HepG2 (cell line): ENCODE measurements around the gene DIAPH3.

Experiments
- BRCA1 ChIP-seq: sonication (generic); formaldehyde crosslinking; IDR thresholded peaks from 2 replicates; pipeline ENCODE4 v1.4.0; 2020; ENCODE audit warnings: missing genetic modification reagents
- CREM ChIP-seq, 2 experiments: sonication (generic) in 1 of 2; formaldehyde crosslinking in 1 of 2; IDR thresholded peaks; 2 replicates each; pipeline versions ENCODE4 v1.4.0 to v1.6.1; 2016 to 2020; ENCODE audit warnings: antibody characterized with exemption in 1 of 2, mild to moderate bottlenecking in 1 of 2, missing genetic modification reagents in 1 of 2
- CTCF ChIP-seq: sonication (generic); formaldehyde crosslinking; IDR thresholded peaks from 2 replicates; pipeline ENCODE4 v1.5.0; 2020; ENCODE audit warnings: mild to moderate bottlenecking, missing genetic modification reagents, moderate library complexity
- JUN ChIP-seq: sonication (generic); formaldehyde crosslinking; IDR thresholded peaks from 2 replicates; pipeline ENCODE4 v1.4.0; 2020; ENCODE audit warnings: mild to moderate bottlenecking, missing genetic modification reagents
- JUND ChIP-seq: sonication (generic); formaldehyde crosslinking; IDR thresholded peaks from 2 replicates; pipeline ENCODE4 v1.8.0; 2022; ENCODE audit warnings: mild to moderate bottlenecking, missing genetic modification reagents
- MXI1 ChIP-seq: IDR thresholded peaks from 3 replicates; pipeline ENCODE4 v1.6.1; 2012; ENCODE audit warnings: low read depth, low read length, inconsistent platforms, borderline replicate concordance
- RAD51 ChIP-seq: fragments of 450-650 bp; IDR thresholded peaks from 2 replicates; pipeline ENCODE4 v1.6.1; 2016; ENCODE audit warnings: borderline replicate concordance
- STAT5B ChIP-seq: sonication (generic); formaldehyde crosslinking; IDR thresholded peaks from 2 replicates; pipeline ENCODE4 v1.4.0; 2020; ENCODE audit warnings: missing genetic modification reagents
- ZNF543 ChIP-seq: sonication (generic); formaldehyde crosslinking; IDR thresholded peaks from 2 replicates; pipeline ENCODE4 v1.4.0; 2020; ENCODE audit warnings: mild to moderate bottlenecking, missing genetic modification reagents

GRCh38 chr13:59975807-59976435 lies 187.8 kb downstream of the DIAPH3 start:
- TF ChIP-seq MXI1 (no peak), STAT5B (CRISPR knock-in tag) (no peak), CREM (IDR thresholded peaks at IDR 0.05) (no peak), CREM (CRISPR knock-in tag; IDR thresholded peaks at IDR 0.05) (no peak), ZNF543 (no peak), RAD51 (no peak), BRCA1 (CRISPR knock-in tag) (no peak), CTCF (CRISPR knock-in tag) (no peak), JUN (CRISPR knock-in tag) (no peak), JUND (CRISPR knock-in tag) (no peak)
